ENCODE measurements around the gene GUCD1.

Gene GUCD1

DNA sequence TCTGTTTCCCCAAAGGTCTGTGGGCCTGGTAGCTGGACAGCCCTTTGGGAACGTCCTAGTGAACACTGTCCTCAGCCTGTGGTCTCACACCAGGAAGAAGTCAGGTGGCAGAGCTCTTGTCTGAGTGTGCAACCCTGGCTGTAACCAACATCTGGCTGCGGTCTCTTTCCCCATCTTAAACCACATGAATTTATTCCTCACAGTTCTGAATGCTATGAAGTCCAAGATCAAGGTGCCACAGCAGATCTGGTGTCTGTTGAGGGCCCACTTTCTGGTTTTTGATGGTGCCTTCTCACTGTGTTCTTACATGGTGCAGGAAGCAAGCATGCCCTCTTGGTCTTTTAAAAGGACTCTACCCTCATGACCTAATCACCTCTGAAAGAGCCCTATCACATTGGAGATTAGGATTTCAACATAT is 57.1 kb downstream of the GUCD1 start:
- TF ChIP-seq, protein P1, sequence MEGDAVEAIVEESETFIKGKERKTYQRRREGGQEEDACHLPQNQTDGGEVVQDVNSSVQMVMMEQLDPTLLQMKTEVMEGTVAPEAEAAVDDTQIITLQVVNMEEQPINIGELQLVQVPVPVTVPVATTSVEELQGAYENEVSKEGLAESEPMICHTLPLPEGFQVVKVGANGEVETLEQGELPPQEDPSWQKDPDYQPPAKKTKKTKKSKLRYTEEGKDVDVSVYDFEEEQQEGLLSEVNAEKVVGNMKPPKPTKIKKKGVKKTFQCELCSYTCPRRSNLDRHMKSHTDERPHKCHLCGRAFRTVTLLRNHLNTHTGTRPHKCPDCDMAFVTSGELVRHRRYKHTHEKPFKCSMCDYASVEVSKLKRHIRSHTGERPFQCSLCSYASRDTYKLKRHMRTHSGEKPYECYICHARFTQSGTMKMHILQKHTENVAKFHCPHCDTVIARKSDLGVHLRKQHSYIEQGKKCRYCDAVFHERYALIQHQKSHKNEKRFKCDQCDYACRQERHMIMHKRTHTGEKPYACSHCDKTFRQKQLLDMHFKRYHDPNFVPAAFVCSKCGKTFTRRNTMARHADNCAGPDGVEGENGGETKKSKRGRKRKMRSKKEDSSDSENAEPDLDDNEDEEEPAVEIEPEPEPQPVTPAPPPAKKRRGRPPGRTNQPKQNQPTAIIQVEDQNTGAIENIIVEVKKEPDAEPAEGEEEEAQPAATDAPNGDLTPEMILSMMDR (IDR thresholded peaks at IDR 0.05; ENCODE audit: borderline replicate concordance, control extremely low read depth, extremely low read depth, insufficient read depth, missing control alignments): no peak
- DNase-seq (ENCODE audit: low spot score): no peak
- in situ Hi-C loops (cut with MboI; ENCODE audit: low sequenced_read_pairs, unreplicated experiment): no loop called here

DNA sequence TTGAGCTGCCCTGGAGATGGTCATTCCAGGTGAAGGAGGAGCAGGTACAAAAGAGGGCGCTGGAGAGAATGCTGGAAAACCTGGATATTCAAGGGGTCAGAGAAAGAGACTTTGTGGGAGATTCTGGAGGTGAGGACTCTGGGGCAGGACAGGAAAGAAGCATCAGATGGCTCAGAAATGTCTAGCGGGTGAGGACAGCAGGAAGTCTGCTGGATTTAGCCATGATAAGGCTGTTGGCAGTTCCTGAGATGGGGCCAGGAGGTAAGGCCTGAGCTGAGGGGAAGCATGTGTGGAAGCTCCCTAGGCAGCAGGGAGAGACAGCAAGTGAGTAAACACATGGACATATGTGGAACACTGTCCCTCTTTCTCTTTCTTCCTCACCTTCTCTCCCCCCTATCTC is 58.3 kb downstream of the GUCD1 start:
- DNase-seq (ENCODE audit: low spot score): no peak
- in situ Hi-C loops (cut with MboI; ENCODE audit: low sequenced_read_pairs, unreplicated experiment): no loop called here
- TF ChIP-seq, protein P1 (IDR thresholded peaks at IDR 0.05; ENCODE audit: borderline replicate concordance, control extremely low read depth, extremely low read depth, insufficient read depth, missing control alignments): no peak

DNA sequence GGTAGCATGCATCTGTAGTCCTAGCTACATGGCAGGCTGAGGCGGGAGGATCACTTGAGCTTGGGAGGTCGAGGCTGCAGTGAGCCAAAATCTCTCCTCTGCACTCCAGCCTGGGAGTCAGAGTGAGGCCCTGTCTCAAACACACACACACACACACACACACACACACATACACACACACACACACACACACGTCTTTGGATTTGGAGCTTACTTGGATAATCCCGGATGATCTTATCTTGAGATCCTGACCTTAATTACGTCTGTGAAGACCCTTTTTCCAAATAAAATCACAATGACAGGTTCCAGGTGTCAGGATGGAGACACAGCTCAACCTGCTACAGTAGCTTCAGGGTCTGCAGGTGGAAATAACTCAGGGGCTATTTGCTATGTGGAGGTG is 58.7 kb downstream of the GUCD1 start:
- no peak for DNase-seq (ENCODE audit: low spot score)
- TF ChIP-seq, protein P1 (IDR thresholded peaks at IDR 0.05; ENCODE audit: borderline replicate concordance, control extremely low read depth, extremely low read depth, insufficient read depth, missing control alignments): no peak
- in situ Hi-C loops (cut with MboI; ENCODE audit: low sequenced_read_pairs, unreplicated experiment): no loop called here

DNA sequence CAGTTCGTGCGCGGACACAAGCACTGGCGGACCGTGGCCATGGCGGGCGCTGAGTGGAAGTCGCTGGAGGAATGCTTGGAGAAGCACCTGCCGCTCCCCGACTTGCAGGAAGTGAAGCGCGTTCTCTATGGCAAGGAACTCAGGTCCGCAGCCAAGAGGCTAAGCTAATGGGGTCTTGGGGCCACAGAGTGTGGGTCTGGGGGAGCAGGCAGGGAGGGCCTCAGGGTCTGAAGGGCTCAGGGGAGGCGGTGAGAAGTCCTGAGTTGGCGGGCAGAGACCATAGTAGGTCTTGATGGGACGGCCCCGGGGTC is 59.6 kb downstream of the GUCD1 start:
- in situ Hi-C loops (cut with MboI; ENCODE audit: low sequenced_read_pairs, unreplicated experiment): no loop called here
- no peak for DNase-seq (ENCODE audit: low spot score)
- TF ChIP-seq, protein P1 (IDR thresholded peaks at IDR 0.05; ENCODE audit: borderline replicate concordance, control extremely low read depth, extremely low read depth, insufficient read depth, missing control alignments): no peak

DNA sequence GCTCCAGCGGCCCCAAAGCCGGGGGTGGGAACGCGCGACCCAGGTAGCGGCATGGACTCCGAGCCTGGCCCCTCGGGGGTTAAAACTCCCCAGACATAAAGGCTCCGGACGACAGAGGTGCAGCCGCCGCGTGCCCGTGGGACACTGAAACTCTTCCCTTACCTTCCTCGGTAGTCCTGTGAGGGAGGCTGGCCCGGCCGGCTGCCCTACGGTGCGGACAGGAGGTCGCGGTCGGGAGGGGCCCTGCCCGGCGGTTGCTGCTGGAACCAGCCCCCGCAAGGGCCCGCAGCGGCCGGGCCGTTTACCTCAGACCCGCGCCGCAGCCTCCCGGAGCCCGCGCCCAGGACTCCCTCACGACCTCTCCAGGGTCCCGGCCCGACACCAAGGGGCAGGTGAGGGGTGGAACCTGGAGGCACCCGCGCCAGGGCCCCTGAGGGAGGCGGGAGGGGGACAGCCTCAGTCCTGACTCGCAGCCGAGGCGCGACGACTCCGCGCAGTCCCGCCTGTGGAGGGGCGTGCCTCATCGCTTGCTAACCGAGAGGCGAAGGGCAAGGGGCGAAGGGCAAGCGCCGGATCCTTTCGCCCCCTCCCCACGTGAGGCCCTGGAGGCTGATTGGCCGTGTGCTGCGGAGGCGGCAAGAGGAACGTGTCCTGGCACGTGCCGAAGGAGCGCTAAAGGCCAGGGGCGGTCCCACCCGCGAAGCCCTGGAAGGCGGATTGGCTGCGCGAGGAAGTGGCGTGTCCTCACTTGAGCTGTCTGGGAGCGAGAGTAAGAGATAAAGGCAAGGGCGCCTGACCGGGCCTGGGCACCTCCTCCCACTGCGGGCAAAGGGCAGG is 60.2 kb downstream of the GUCD1 start, which contains the start of gene UPB1:
TSS of gene UPB1 (plus strand) at position 805 of the 837 bp plus-strand sequence. CDS start 72 bp downstream, outside the sequence.
- in situ Hi-C loops (cut with MboI; ENCODE audit: low sequenced_read_pairs, unreplicated experiment): no loop called here
- TF ChIP-seq, protein P1 (IDR thresholded peaks at IDR 0.05; ENCODE audit: borderline replicate concordance, control extremely low read depth, extremely low read depth, insufficient read depth, missing control alignments): no peak
- DNase-seq (ENCODE audit: low spot score): no peak

DNA sequence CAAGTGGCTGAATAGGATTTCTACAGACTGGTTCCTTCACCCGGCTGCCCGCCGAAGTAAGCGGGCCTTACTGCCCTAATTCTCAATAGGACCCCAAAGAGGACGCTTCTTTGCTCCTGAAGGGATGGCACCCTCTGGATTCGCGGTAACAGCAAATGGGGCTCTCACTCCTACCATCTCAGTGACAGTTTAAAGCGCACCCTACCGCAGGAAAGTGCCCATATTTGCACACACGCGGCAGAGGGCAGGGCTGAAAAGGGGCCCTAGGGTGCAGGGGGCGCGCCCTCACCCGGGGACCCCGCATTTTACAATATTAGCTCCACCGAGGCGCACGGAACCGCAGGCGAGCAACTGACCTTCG is 60.8 kb downstream of the GUCD1 start:
- TF ChIP-seq, protein P1 (IDR thresholded peaks at IDR 0.05; ENCODE audit: borderline replicate concordance, control extremely low read depth, extremely low read depth, insufficient read depth, missing control alignments): no peak
- DNase-seq (ENCODE audit: low spot score): no peak
- in situ Hi-C loops (cut with MboI; ENCODE audit: low sequenced_read_pairs, unreplicated experiment): no loop called here

Measured in GM13976 (cell line).